ENCODE results near the gene MARCHF10. TPM values are rescaled to one million over a fixed set of nuclear protein-coding genes. Genes with fewer than 3 reads are reported as not detected.
A peak's percentile ranks its signal among the peaks of the same experiment; 100 is the strongest.

Gene MARCHF10
- total and polyA plus RNA-seq, 2 of the 13 experiments (the other 11 are each of a cell fraction or from before 2014, with no cell fraction given): not detected

DNA sequence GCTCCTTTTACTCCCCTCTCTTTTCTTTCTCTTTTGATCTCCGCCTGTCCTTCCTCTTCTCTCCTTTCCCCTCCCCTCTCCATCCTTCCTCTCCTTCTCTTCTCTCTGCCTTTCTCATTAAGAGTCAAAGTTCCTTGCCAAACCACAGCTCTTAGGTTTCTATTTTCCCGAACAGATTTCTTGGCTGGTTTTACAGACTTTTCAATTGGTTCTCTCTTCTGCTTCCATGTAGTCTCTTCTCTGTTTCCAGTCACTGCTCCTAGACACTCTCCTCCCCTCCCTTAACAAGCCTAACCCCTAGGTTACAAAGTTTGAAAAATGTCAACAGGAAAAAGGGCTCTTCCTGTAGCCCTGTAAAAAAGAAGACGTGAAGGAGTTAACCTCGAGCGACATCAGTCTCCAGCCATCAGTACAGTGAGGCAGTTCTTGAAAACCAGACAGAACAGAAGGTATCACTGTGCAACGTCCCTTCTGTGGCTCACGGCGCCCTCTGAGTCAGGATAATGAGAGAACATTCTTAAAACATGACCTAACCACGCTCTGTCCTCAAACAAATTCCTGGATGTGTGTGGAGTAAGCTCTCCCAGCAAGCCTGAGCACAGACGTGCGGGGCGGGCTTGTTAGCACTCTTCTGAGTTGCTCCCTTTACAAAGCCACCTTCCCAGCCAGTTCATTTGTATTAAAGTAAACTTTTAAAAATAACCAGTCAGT lies 11.6 kb upstream of the MARCHF10 start:
- Histone ChIP-seq H3K27me3 (ENCODE audit: control insufficient read depth in 1 of 2, insufficient read depth in 2 of 2, low read length in 2 of 2) (peaks cover 0 to 15% of the 10 kb centered on the region in 2 experiments; a peak in 1 of 5 replicates), H3K27ac (ENCODE audit: extremely low read length, insufficient read depth, low read length) (no peak overlapping the region), H3K4me3 (replicated peaks in 1 of 3; ENCODE audit: insufficient read depth in 1 of 3, low read depth in 2 of 3, low read length in 3 of 3) (no peak overlapping the region), H3K36me3 (replicated peaks in 1 of 2; ENCODE audit: control insufficient read depth in 1 of 2, insufficient read depth in 2 of 2, low read length in 2 of 2) (no peaks in the 10 kb centered on the region), H3K79me2 (ENCODE audit: insufficient read depth, low read length) (no peaks in the 10 kb centered on the region), H3K9me3 (ENCODE audit: low read length) (no peaks in the 10 kb centered on the region), H2AFZ (ENCODE audit: low read length) (no peak overlapping the region), H4K20me1 (ENCODE audit: insufficient read depth, low read length) (no peaks in the 10 kb centered on the region), H3K4me1 (ENCODE audit: insufficient read depth, low read length) (peaks cover 19% of the 10 kb centered on the region), H3K4me2 (ENCODE audit: low read depth, low read length) (no peak overlapping the region), H3K9ac (ENCODE audit: insufficient read depth, low read depth, low read length) (no peak overlapping the region)
- POLR2A ChIA-PET: no interaction called here
- FAIRE-seq (peak; percentile 77), ATAC-seq (peak; percentile 93), DNase-seq (ENCODE audit: low spot score) (peak; percentile 78)
- WGBS (ENCODE audit: low lambda C conversion rate): 6% methylated on average over 12 of the region's 12 CpGs
- in situ Hi-C loops (cut with HindIII; ENCODE audit: extremely low pct_ligation_motif_present, low pct_unique_long_range_greater_than_20kb) (no loop called here), intact Hi-C loops (cut with micrococcal nuclease; ENCODE audit: unreplicated experiment) (no loop called here)
- BruUV-seq (replicated peaks): no TSS peak
- TF ChIP-seq BORCS8-MEF2B (CRISPR knock-in tag; IDR thresholded peaks at IDR 0.05): no peak
- TF ChIP-seq STAG1 (CRISPR knock-in tag; IDR thresholded peaks at IDR 0.05): no peak
- TF ChIP-seq ATF7 (IDR thresholded peaks at IDR 0.05): peak; percentile 21; the same call in 1 of the 2 replicates
- TF ChIP-seq ATF7 (CRISPR knock-in tag; IDR thresholded peaks at IDR 0.05): no peak
- TF ChIP-seq BCL6 (CRISPR knock-in tag; IDR thresholded peaks at IDR 0.05): 0 out of 2 replicates have a peak, but pooled peaks have one; percentile 12
- no peak for TF ChIP-seq ZNF230 (CRISPR knock-in tag; IDR thresholded peaks at IDR 0.05)
- TF ChIP-seq, protein P1, sequence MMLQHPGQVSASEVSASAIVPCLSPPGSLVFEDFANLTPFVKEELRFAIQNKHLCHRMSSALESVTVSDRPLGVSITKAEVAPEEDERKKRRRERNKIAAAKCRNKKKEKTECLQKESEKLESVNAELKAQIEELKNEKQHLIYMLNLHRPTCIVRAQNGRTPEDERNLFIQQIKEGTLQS (CRISPR knock-in tag; IDR thresholded peaks at IDR 0.05): peak; percentile 63; the same call in 1 of the 2 replicates
- peak; percentile 57 for TF ChIP-seq TEAD3 (CRISPR knock-in tag; optimal IDR thresholded peaks at IDR 0.05; ENCODE audit: borderline replicate concordance)
- no peak for TF ChIP-seq HOXA3 (CRISPR knock-in tag; IDR thresholded peaks at IDR 0.05)
- peak; percentile 62 for TF ChIP-seq FOSL2 (CRISPR knock-in tag; IDR thresholded peaks at IDR 0.05)
- peak; percentile 62; the same call in 1 of the 2 replicates for TF ChIP-seq JUN (CRISPR knock-in tag; IDR thresholded peaks at IDR 0.05)
- CTCF ChIA-PET (ENCODE audit: low intra/inter-chr PET ratio, low total read pairs): no interaction called here
